Activated CD4-positive, alpha-beta T cell treated with anti-CD3 and anti-CD28 coated beads for 24 hours (primary cell): ENCODE data around the gene NR2F1.

ENCODE experiments used
- DNase-seq, 2 donors: peaks; one replicate each; pipeline ENCODE4 v3.0.0-alpha.2; 2020; ENCODE audit warnings: low read depth in 2 of 2

NR2F1 gene

DNA sequence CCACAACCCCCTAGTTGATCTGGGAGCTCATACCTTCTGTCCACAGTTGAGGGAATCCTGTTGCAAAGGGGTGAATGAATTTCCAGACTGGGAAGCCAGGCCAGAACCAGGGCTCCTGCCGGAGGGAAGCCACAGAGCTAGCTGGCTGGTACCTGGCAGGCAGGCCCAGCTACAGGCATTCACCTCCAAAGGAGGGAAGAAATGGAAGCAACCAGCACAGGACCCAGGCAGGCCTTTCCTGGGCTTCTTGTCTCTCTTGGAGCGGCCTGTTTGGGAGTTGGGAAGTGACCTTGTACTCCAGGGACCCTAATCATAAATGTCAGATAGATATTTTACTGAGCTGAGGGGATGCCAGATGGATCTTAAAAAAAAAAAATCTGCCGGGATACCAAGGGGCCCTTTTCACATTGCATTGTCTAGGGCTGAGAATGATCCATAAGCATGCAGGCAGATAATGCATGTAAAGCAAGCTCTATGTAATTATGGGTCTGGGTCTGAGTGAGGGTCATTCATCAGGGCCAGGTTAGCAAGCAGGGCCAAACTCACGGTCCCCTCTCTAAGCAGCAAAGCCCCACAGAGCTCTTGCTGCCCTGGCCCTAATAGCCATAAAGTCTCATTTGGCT is 8.4 kb downstream of the NR2F1 start:
- DNase-seq = no peak

DNA sequence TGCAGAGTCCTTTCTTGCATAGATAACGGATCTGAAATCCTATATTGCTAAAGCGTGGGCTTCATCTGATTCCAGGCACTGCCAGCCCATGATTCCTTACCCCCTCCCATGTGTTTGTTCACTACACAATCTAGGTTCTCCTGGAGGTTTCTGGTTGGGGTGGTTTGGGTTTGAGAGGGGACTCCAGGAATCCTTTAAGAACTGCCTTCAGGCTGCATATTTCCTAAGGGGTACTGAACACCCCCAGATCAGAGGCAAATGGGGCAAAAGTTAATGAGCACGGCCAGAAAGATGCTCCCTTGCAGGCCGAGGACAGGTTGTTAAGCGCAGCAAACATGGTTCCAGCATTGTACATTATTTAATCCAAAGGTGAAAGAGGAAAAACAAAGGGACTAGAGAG is 9.9 kb downstream of the NR2F1 start:
- DNase-seq = no peak

DNA sequence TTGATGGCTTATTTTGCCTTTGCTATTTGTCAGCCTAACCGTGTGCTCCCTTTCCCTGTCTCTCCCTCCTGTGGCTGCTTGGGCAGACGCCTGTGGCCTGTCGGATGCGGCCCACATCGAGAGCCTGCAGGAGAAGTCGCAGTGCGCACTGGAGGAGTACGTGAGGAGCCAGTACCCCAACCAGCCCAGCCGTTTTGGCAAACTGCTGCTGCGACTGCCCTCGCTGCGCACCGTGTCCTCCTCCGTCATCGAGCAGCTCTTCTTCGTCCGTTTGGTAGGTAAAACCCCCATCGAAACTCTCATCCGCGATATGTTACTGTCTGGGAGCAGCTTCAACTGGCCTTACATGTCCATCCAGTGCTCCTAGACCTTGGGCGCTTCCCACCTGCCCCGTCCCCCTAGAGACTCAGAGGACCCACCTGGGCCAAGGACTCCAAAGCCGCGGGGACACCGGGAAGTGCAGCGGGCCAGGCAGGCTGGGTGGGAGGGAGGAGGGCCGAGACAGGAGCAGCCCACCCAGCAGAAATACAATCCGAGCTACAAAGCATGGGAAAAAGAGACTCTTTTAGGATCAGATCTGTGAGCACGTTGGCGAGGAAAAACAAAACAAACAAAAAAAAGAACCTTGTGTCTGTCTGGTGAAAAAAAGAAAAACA is 10.6 kb downstream of the NR2F1 start:
- no peak for DNase-seq

DNA sequence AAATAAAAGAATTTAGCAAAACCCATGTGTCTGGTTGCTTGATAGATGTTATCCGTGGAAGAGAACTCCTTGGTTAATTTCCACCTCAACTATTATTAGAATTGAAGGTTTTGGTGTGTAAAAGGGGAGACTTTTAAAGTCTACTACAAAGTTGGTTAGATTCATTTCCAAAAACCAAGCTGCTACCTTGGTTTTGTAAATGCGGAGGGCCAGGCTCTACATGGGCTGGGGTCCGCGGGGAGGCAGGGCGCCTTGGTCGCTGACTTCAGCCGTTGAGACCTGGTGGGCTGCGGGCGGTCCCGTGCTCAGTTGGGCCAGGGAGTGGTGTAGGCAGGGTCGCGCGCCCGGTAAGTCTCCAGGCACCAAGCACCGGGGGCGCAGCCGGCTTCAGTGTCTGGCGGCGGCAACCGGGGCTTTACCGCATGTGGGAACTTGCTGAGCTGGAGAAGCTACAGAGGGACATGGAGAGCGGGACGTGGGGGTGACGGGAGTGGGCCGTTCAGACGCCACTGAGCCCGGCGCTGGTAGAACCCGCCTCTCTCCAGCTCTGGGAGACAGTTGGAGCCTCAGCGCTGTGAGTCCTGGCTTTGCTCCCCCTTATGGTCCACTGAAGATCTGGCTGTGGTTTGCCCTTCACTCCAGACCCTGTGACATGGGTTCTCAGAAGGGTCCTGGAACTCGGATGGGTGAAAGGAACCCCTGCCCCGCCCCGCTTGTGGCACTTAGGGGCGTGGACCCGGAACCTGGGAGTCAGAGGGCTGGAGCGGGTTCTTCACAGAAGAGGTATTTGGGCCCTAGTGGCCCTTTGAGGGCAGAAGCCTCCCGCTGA is 11.8 kb downstream of the NR2F1 start:
- no peak for DNase-seq

DNA sequence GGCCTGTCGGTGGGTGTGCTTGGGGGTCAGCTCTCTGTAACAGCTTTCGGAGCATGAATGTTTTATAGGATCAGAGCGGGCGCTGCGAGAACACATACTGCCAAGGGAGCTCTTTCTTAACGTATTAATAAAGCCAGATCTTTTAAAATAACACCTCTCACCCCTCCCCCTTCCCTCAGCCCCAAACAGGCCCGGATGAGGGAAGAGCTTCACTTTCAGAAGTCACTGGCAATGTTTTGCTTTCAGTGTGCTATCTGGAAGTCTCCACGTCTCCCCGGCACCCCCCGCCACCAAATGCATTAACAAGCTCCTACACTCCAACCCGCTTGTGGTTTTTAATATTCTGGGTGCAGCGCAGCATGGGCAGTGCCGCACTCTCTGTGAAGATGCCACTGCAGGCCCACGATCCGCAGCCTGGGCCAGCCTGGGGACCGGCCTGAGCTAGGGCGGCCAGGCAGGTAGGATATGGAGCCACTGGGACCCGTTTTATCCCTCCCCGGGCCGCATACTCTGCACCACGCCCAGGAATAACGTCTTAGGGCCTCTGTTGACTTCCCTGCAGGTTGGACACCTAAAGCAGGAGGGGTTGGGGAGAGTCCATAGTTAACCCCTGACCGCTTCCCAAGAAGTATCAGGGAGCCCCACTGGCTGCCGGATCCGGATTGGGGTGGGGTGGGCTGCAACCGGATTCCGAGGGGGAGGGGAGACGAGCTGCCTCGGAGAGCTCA is 12.6 kb downstream of the NR2F1 start:
- no peak for DNase-seq

DNA sequence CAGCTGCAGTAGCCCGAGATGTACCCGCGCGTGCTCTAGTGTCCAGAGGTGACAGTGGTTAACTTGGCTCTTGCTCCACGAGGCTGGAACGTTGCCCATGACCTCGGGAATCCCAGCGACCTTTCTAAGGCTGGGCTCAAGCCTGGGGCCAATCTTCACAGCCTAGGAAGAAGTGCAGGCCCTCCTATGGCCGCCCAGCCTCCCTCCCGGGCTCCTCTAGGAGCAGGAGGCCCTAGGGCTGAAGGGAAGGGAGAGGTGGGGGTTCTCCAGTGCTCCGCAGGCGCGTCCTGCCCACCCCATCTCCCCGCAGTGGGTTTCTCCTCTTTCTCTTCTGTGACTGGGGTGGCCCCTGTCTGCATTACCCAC is 13.3 kb downstream of the NR2F1 start:
- no peak for DNase-seq

DNA sequence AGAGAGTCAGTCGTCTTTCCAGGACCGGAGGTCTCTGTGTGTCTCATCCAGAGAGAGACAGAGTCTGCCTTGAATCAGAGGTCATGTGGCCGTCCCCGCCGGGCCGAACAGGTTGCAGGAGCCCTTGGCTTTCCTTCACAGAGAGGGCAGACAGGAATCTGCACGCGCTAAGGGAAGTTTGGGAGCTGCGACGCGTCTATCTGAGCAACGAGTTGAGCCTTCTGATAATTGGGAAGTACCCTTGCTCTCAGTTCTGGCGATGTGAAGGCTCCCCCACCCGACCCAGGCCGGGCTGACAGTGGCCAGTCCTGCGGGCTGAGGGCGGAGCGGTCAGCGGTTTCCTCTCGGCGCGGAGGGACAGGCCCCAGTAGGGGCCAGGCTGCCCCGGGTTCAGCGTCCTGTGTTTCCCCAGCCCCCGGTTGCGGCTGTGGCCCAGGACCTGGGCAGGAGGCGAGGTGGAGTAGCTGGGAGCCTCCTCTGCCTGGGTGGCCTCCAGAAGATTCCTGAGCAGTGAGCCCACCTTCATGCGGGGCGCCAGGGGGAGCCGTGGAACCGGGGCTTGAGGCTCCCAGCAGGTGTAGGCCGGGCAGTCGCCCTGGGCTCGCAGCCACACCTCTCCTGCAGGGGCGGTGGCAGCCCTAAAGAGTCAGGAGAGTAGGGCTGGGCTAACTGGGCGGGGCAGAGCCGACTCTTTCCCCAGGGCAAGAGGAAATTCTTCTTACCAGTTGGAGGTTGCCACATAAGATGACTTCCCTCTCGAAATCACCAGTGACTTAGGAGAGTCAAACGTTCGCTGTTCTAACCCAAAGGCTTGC is 13.9 kb downstream of the NR2F1 start:
- no peak for DNase-seq

DNA sequence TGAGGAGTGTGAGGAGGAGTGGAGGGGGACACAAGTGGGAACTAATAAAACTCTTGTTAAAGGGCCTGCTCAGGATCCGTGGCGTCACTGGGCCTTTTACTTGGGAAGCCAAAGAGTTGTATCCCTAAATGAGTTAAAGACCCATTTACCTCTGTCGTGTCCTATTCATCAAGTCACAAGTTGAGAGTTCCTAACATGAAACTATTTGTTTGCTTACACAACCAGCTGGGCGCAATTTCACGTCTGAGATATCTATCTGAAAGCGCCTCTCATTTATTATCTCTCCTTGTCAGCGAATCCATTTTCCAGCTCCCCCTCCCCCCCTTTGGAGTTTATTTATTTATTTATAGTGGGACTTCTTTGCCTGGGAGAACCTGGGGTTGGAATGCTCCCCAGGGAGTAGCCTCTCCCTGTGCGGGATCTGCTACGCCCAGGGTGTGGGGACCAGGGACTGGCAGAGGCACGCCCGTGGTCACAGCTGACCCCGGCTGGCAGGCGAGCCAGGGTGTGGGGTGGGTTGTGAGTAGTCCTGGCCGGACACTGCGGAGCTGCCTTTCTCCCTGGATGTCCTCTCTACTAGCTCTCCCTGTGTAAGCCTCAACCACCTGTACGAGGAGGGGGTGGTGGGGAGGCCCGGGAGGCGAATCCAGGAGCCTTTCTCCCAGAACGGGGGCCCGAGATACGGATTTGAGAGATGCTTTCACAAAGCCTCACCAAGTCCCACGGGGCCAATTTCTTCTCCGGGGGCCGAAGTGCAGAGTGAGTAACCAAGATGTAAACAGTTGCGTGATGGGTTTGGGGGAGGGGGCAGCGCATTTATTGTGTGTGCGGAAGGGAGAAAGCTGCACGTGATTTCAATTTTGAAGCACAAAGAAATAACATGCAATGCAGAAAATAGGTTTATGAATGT is 15.3 kb downstream of the NR2F1 start:
- DNase-seq = no peak

DNA sequence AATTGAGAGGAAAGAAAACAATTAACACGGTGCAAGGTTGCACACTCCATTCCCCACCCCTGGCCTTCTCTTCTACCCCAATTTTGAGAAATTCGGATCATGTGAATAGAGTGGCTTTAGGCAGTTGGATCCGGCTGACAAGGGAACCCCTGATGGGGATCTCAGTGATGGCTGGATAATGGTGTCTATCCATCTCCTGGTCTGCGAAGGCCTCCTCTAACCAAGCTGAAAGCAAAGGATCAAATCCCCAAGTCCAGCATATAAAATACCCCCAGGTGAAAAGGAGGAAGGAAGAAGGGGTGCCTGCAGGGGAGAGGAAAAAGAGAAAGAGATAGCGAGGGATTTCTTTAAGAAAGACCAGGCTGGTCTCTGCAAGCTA is 16.0 kb downstream of the NR2F1 start:
- DNase-seq = no peak

DNA sequence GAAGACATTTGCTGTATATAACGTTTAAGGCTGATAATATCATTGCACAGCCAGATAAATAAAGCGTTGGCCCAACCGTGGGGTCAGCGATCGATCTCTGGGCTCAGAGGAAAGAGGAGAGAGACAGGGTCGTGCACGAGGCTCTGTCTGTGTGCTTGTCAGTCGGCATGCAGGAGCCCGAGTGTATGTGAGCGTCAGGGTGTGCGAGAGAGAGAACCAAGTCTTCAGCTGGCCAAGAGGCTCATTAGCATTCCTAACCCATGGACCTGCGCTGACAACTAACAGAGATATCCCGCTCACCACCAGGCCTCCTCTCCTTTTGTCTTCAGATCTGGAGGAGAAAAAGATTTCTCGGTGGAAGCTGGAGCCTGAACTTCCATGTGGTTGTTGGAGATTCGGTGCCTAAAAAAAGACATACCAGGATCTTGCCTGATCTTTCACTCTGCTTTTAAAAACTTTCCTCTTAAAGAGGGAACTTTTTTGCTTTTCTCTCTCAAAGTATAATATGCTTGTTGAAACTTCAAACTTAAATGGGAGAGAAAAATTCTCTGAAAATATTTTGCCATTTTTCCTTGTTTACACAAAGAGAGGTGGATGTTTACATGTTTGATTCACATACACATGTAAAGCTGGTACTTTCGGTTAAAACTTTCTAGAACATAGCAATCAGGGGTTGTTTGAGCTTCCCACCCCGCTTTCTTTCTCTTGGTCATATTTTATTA is 16.5 kb downstream of the NR2F1 start:
- no peak for DNase-seq

DNA sequence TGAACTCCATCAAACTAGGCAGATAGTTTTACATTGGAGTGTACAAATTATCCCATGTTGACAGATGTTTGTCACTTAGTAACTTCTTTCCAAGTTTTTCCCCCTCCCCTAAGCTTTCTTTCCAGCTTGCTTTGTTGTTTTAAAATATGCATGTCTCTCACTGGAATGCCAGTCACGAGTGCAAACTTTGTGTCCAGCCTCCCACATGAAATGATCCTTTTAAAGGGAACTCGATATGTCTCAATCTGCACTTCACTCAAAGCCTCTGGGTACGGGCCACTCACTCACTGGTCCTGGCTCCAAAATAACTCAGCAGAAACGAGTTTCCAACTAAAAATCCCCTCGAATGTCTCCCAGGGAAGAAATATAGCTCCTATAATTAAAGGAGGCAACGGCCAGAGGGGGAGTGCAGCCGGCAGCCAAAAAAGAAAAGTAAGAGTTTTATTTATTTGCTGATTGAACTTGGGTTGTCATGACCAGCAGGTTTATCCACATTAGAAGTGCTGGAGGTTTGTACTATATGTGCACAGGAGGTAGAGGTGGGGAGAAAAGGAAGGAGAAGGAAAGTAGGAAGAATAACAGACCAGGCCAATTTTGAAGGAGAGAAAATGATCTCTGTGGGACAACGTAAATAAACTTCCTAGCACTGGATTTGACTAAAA is 17.5 kb downstream of the NR2F1 start:
- DNase-seq = no peak

DNA sequence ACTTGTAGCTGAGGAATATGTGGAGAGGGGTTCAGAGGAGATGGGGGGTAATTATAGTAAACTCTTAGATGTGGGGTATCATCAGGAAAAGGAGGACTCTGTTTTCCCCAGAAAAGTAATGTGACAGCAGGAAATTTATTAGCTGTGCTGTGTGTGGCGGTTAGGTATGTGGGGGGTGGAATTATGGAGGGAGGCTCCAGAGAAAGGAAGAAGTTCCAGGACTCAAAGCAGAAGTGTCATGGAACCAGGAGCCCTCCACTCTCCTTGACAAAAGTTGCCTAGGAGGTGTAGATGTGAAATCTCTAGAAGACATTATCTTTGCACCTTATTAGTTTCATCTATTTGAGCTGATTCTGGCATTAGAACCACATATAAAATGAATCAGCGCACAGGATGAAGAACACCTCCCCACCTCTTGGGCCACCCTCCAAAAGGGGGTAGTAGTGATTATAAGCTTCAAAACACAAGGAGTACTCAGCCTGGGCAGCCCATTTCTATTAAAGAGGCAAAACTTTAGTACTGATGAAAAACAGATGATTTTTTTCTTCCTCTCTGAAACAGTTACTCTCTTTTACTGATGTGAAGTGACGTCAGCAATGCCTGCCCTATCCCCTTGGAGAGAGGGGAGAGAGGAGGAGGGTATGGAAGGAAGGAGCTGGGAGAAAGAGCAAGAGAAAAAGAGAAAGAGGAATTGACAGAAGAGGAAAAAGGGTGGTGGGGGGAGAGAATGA is 18.2 kb downstream of the NR2F1 start:
- no peak for DNase-seq

DNA sequence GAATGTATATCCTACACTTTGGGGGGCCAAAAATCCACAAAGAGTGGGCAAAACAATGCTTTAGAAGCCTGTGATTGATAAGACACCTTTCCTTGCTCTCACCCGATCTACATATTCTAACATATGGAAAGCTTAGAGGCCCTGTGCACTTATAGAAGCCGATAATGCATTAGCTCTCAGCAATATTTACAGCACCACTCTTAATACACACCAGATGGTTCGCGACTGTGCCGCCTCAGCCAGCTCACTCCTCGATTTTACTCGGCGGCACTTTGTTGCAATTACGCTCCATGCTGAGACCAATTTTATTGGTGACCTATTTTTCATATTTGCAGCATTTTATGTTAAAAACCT is 18.8 kb downstream of the NR2F1 start:
- no peak for DNase-seq

DNA sequence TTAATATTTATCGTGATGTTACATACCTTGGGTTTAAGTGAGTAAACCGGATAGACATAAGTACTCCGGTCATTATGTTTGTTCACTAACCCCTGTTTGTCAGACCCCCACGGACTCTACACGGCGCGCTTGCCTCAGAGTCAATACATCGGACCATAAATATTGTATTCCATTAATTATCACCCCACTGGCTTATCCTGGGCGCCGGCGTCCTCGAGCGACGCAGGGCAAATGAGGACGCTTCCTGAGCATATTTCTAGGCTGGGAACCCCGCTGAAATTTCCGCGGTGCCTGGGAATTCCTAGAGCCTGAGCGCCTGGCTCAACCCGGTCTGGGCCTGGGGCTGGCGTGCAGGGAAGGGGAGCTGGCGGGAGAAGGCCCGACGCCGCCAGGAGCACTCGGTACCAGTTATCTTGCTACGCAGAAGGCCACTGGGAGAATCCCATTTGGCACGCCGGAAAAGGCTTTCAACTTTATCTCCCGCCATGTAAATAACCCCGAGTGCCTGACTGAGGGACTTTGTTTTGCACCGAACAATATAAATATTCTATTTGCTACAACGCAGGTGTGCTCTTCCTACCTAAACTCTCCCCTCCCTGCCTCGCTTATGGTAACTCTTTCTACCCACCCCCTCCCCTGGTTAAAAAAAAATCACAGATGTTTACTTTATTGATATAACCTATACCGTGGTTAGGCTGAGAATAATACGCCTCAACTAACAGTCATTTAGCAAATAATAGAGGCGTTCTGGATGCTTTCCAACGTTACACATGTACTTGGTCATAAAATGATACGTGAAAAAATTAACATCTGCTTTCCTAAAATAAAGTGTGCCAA is 19.4 kb downstream of the NR2F1 start:
- no peak for DNase-seq

DNA sequence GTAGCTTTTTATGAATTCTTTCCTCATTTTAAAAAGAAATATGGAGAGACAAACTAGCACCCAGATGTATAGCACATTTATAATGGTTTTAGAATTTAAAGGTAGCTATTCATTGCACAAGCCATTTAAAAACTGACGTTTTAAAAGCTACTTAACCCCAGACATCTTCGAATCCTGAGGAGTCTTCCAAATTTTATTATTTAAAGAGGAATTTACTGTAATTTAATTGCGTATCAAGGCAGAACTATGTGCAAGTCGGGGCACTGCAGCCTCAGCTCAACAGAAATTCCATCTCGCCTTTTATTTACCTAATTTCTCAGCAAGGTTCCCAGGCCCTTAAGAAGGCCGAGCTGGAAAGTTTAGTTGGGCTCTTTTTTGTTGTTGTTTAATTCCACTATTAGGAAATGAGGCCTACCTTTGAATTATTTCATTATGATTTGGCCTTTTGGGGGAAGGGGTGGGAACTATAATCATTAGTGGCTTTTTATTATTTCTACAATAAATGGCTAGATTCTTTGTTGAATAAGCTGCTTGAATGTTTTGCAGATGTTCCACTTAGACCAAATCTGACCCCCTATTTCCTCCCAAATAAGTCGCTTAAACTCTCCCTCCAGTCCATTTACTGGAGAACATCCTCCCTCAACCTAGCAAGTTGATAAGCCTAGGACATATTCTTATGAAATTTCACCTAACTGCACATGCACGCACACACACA is 20.2 kb downstream of the NR2F1 start:
- no peak for DNase-seq

DNA sequence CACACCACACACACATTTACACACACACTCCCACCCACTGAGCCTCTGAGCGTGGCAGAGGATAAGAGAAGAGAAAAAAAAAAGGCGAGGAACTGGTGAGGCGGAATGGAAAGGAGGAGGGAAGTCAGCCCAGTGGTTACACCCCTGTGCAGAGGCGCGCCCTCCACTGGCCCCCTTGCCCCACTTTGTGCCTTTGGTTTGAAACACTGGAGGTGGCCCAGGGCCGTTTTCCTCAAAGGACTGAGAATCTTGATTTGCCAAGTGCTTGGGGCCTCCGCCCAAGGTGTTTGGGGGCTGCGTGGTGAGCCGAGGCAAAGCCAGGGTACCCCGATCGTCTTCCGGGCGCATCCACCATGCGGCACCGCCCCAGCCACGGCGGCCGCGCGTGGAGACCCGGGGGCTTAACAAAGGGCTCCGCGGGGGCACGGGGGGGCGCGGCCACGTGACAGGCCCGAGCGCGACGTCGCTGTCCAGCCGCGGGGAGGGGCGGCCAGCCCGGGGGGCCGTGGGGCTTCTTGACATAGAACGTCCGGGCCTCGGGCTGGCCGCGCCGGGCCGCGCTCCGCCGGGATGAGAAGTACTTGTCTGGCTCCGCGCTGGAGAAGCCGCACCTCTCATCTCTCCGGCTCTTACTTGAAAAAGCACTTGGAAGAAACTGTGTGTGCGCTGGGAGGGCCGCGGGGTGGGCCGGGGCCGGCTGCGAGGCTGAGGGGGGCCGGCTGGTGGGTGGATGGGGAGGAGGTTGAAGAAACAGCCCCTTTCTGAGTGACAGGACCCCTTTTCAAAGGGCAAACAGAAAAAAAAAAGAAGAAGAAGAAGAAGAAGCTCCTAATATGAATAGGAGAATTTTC is 21.0 kb downstream of the NR2F1 start:
- no peak for DNase-seq
